Measurements from ENCODE around the gene UBE2G2. TPM values are rescaled to one million over a fixed set of nuclear protein-coding genes. Genes with fewer than 3 reads are reported as not detected.

The UBE2G2 gene
- total and polyA plus RNA-seq, 2 donors (not counting 1 experiment from before 2014, with no cell fraction given), result 49.7 to 61.9 TPM

DNA sequence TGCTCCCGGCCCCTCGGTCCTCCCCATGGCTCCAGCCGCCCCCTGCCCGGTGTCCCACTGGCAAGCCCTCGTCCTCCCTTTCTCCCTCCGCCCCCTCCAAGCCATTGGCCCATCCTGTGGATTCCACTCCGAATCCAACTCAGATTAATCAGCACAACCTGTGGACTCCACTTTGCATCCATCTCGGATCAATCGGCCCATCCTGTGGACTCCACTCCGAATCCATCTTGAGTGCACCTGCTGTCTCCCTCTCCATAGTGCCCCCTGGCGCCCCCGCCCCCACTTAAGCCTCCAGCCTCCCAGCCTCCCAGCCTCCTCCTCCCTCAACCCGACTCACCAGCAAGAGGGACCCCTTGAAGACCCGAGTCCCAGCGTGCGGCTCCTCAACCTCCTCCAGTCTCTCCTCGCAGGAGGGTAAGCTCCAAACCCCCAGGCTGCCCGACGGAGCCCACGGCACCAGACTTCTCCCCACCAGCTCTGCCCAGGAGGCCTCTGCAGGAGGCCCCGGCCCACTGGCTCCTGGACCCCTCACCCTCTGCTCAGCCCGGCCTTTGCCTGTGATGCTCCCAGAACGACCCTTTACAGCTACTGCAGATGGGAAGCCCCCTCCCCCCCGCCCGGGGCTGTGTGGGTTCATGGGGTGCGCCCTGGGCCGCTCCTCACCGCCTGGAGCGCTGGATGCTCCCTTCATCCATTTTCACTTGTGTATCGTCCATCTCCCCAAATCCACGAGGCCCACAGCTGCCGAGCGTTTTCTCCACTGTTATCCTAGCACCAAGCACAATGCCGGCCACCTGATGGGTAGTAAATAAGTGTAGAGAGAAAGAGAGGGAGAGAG lies 49.6 kb downstream of the UBE2G2 start:
- Histone ChIP-seq H3K9me3 (ENCODE audit: control insufficient read depth, insufficient read depth, low read depth, low read length) (no peaks in the 10 kb centered on the region), H4K20me1 (ENCODE audit: control insufficient read depth, extremely low read depth, insufficient read depth, low read length) (no peaks in the 10 kb centered on the region), H2AFZ (ENCODE audit: low read length) (no peak overlapping the region), H3K9ac (ENCODE audit: insufficient read depth, low read length) (no peak overlapping the region), H3K4me3 (replicated peaks in 1 of 4; ENCODE audit: control extremely low read depth in 1 of 4, insufficient read depth in 1 of 4, low read depth in 3 of 4, low read length in 4 of 4) (no peak overlapping the region), H3K27ac (ENCODE audit: insufficient read depth, low read length) (no peak overlapping the region), H3K79me2 (ENCODE audit: control insufficient read depth, insufficient read depth, low read length) (no peaks in the 10 kb centered on the region), H3K4me1 (ENCODE audit: control insufficient read depth, extremely low read depth, insufficient read depth, low read length) (no peaks in the 10 kb centered on the region), H3K27me3 (ENCODE audit: control insufficient read depth, insufficient read depth, low read length) (peaks cover 2% of the 10 kb centered on the region), H3K4me2 (ENCODE audit: extremely low read depth, insufficient read depth, low read length) (no peak overlapping the region), H3K36me3 (ENCODE audit: control insufficient read depth, insufficient read depth, low read length) (no peaks in the 10 kb centered on the region)
- TF ChIP-seq, protein P1, sequence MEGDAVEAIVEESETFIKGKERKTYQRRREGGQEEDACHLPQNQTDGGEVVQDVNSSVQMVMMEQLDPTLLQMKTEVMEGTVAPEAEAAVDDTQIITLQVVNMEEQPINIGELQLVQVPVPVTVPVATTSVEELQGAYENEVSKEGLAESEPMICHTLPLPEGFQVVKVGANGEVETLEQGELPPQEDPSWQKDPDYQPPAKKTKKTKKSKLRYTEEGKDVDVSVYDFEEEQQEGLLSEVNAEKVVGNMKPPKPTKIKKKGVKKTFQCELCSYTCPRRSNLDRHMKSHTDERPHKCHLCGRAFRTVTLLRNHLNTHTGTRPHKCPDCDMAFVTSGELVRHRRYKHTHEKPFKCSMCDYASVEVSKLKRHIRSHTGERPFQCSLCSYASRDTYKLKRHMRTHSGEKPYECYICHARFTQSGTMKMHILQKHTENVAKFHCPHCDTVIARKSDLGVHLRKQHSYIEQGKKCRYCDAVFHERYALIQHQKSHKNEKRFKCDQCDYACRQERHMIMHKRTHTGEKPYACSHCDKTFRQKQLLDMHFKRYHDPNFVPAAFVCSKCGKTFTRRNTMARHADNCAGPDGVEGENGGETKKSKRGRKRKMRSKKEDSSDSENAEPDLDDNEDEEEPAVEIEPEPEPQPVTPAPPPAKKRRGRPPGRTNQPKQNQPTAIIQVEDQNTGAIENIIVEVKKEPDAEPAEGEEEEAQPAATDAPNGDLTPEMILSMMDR (conservative IDR thresholded peaks at IDR 0.05 in 1 of 2, IDR thresholded peaks at IDR 0.05 in 1 of 2; ENCODE audit: low read depth in 1 of 2, low read length in 2 of 2), result no peak
- no peak for TF ChIP-seq EZH2 (IDR thresholded peaks at IDR 0.05; ENCODE audit: low read length, missing control alignments)
- no peak for DNase-seq (ENCODE audit: low read depth in 2 of 2)

DNA sequence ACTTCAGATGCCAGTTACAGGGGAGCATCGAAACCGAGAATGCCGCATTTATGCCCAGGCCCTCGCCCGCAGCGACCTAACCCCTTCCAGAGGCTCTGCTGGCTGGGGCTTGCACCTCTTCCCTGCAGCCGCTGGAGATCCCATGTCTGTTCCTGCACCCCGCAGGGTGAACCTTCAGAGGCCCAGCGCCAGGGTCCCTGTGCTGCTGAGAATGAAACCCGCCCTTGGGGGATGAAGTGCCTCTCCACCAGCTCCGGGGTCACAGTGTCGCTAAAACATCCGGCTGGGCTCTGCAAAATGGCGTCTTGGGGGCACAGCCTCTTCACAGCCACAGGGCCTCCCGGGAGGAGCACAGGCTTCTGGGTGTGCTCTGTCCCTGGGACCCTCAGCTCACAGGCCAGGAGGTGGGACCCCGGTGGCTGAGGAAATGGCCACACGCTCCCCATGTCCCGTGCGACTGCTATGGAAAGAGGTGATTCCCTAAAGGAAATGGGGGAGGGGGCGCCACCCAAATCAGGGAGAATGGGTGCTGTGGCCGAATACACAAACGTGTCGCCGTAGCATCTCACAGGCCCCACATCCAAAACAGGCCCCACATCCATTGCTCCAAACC lies 50.3 kb downstream of the UBE2G2 start:
- no peak overlapping the region for H3K9ac ChIP-seq (ENCODE audit: insufficient read depth, low read length)
- no peak overlapping the region for H3K4me2 ChIP-seq (ENCODE audit: extremely low read depth, insufficient read depth, low read length)
- H4K20me1 ChIP-seq (ENCODE audit: control insufficient read depth, extremely low read depth, insufficient read depth, low read length), result no peaks in the 10 kb centered on the region
- TF ChIP-seq, protein P1 (conservative IDR thresholded peaks at IDR 0.05 in 1 of 2, IDR thresholded peaks at IDR 0.05 in 1 of 2; ENCODE audit: low read depth in 1 of 2, low read length in 2 of 2), result no peak
- TF ChIP-seq EZH2 (IDR thresholded peaks at IDR 0.05; ENCODE audit: low read length, missing control alignments), result no peak
- no peaks in the 10 kb centered on the region for H3K4me1 ChIP-seq (ENCODE audit: control insufficient read depth, extremely low read depth, insufficient read depth, low read length)
- no peaks in the 10 kb centered on the region for H3K79me2 ChIP-seq (ENCODE audit: control insufficient read depth, insufficient read depth, low read length)
- no peak overlapping the region for H3K27ac ChIP-seq (ENCODE audit: insufficient read depth, low read length)
- no peaks in the 10 kb centered on the region for H3K9me3 ChIP-seq (ENCODE audit: control insufficient read depth, insufficient read depth, low read depth, low read length)
- DNase-seq (ENCODE audit: low read depth in 2 of 2), result no peak
- H3K4me3 ChIP-seq (replicated peaks in 1 of 4; ENCODE audit: control extremely low read depth in 1 of 4, insufficient read depth in 1 of 4, low read depth in 3 of 4, low read length in 4 of 4), result no peak overlapping the region
- no peaks in the 10 kb centered on the region for H3K36me3 ChIP-seq (ENCODE audit: control insufficient read depth, insufficient read depth, low read length)
- H3K27me3 ChIP-seq (ENCODE audit: control insufficient read depth, insufficient read depth, low read length), result peaks cover 2% of the 10 kb centered on the region
- no peak overlapping the region for H2AFZ ChIP-seq (ENCODE audit: low read length)

DNA sequence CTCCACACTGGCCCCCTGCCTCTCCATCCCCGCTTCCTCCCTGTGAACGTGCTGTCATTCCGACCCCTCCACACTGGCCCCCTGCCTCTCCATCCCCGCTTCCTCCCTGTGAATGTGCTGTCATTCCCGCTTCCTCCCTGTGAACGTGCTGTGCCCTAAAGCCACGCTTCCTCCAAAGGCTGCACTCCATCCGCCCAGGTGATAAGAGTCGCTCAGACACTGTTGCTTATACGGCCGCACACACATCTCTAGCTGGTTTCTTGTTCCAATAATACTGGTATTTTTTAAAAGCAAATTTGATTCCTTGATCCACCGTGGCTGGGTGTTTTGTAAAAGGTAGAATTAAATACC lies 51.0 kb downstream of the UBE2G2 start:
- H4K20me1 ChIP-seq (ENCODE audit: control insufficient read depth, extremely low read depth, insufficient read depth, low read length), result no peaks in the 10 kb centered on the region
- DNase-seq (ENCODE audit: low read depth in 2 of 2), result no peak
- no peaks in the 10 kb centered on the region for H3K4me1 ChIP-seq (ENCODE audit: control insufficient read depth, extremely low read depth, insufficient read depth, low read length)
- no peaks in the 10 kb centered on the region for H3K36me3 ChIP-seq (ENCODE audit: control insufficient read depth, insufficient read depth, low read length)
- H3K4me2 ChIP-seq (ENCODE audit: extremely low read depth, insufficient read depth, low read length), result no peak overlapping the region
- H3K27me3 ChIP-seq (ENCODE audit: control insufficient read depth, insufficient read depth, low read length), result peaks cover 2% of the 10 kb centered on the region
- no peak for TF ChIP-seq EZH2 (IDR thresholded peaks at IDR 0.05; ENCODE audit: low read length, missing control alignments)
- TF ChIP-seq, protein P1 (conservative IDR thresholded peaks at IDR 0.05 in 1 of 2, IDR thresholded peaks at IDR 0.05 in 1 of 2; ENCODE audit: low read depth in 1 of 2, low read length in 2 of 2), result no peak
- H3K4me3 ChIP-seq (replicated peaks in 1 of 4; ENCODE audit: control extremely low read depth in 1 of 4, insufficient read depth in 1 of 4, low read depth in 3 of 4, low read length in 4 of 4), result no peak overlapping the region
- H3K9ac ChIP-seq (ENCODE audit: insufficient read depth, low read length), result no peak overlapping the region
- no peak overlapping the region for H3K27ac ChIP-seq (ENCODE audit: insufficient read depth, low read length)
- H3K9me3 ChIP-seq (ENCODE audit: control insufficient read depth, insufficient read depth, low read depth, low read length), result no peaks in the 10 kb centered on the region
- H3K79me2 ChIP-seq (ENCODE audit: control insufficient read depth, insufficient read depth, low read length), result no peaks in the 10 kb centered on the region
- no peak overlapping the region for H2AFZ ChIP-seq (ENCODE audit: low read length)

Measured in fibroblast of lung (primary cell).